C4-2B (cell line): ENCODE measurements around the gene PDZRN4.

Experiments used
- ZFX ChIP-seq: fragments of 450-650 bp; IDR thresholded peaks from 2 replicates; pipeline ENCODE4 v1.6.1; 2017
- TF ChIP-seq, protein P1 (sequence below): fragments of 450-650 bp; conservative IDR thresholded peaks from 2 replicates; pipeline ENCODE4 v1.5.1; 2017; ENCODE audit warnings: mild to moderate bottlenecking

- TF ChIP-seq, protein P1, sequence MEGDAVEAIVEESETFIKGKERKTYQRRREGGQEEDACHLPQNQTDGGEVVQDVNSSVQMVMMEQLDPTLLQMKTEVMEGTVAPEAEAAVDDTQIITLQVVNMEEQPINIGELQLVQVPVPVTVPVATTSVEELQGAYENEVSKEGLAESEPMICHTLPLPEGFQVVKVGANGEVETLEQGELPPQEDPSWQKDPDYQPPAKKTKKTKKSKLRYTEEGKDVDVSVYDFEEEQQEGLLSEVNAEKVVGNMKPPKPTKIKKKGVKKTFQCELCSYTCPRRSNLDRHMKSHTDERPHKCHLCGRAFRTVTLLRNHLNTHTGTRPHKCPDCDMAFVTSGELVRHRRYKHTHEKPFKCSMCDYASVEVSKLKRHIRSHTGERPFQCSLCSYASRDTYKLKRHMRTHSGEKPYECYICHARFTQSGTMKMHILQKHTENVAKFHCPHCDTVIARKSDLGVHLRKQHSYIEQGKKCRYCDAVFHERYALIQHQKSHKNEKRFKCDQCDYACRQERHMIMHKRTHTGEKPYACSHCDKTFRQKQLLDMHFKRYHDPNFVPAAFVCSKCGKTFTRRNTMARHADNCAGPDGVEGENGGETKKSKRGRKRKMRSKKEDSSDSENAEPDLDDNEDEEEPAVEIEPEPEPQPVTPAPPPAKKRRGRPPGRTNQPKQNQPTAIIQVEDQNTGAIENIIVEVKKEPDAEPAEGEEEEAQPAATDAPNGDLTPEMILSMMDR = no peak
- no peak for TF ChIP-seq ZFX
Observed at GRCh38 chr12:41479426-41479825, 291.3 kb downstream of the PDZRN4 start.
